Chondrocyte (in vitro differentiated cells): ENCODE data around the gene HCRT. TPM values are rescaled to one million over a fixed set of nuclear protein-coding genes. Genes with fewer than 3 reads are reported as not detected.

Experiments used
- DNase-seq: peaks from one replicate; pipeline ENCODE4 v3.0.0; 2021; ENCODE audit warnings: mixed read lengths, low spot score
- H3K27ac Mint-ChIP-seq: one replicate; pipeline ENCODE4 v1.8.0; 2021; ENCODE audit warnings: mild to moderate bottlenecking, moderate library complexity, mixed read lengths; ENCODE audit not compliant: unreplicated experiment
- H3K27me3 Mint-ChIP-seq: 2 replicates; pipeline ENCODE4 v1.8.0; 2021; ENCODE audit warnings: low read depth, mixed read lengths
- H3K36me3 Mint-ChIP-seq: 2 replicates; pipeline ENCODE4 v1.8.0; 2021; ENCODE audit warnings: low read depth, mixed read lengths
- H3K4me1 Mint-ChIP-seq: 2 replicates; pipeline ENCODE4 v1.8.0; 2021; ENCODE audit warnings: low read depth, mild to moderate bottlenecking, mixed read lengths
- H3K4me3 Mint-ChIP-seq: one replicate; pipeline ENCODE4 v1.8.0; 2021; ENCODE audit warnings: mild to moderate bottlenecking, moderate library complexity, mixed read lengths; ENCODE audit not compliant: unreplicated experiment
- H3K9me3 Mint-ChIP-seq: 2 replicates; pipeline ENCODE4 v1.8.0; 2021; ENCODE audit warnings: low read depth, mixed read lengths
- CTCF ChIP-seq: fragments of 200-600 bp; sonication (generic); IDR thresholded peaks from 2 replicates; pipeline ENCODE4 v1.5.0; 2021; ENCODE audit warnings: antibody characterized with exemption, mild to moderate bottlenecking, moderate library complexity
- total RNA-seq: library from RNA; stranded (reverse); gene quantifications from 3 replicates; pipeline ENCODE4 v1.2.1, GENCODE V29; 2021

Gene HCRT
- total RNA-seq, 1 donor from 2014 or later: not detected

- no peaks in the 10 kb centered on the region for H3K27me3 Mint-ChIP-seq
- no peak for TF ChIP-seq CTCF
- no peak overlapping the region for H3K4me3 Mint-ChIP-seq
These were observed 7.2 kb upstream of the HCRT start for GRCh38 chr17:42192189-42193126.

GRCh38 chr17:42191275-42191608 lies 6.0 kb upstream of the HCRT start:
- TF ChIP-seq CTCF: no peak
- Mint-ChIP-seq H3K27ac (no peak overlapping the region), H3K4me1 (peaks cover 9% of the 10 kb centered on the region), H3K27me3 (no peaks in the 10 kb centered on the region), H3K36me3 (no peaks in the 10 kb centered on the region), H3K9me3 (no peaks in the 10 kb centered on the region), H3K4me3 (no peak overlapping the region)
- DNase-seq: no peak

More at GRCh38 chr17:42192189-42193126, 7.2 kb upstream of the HCRT start:
- DNase-seq: no peak
- Mint-ChIP-seq H3K9me3 (no peaks in the 10 kb centered on the region), H3K4me1 (peaks cover 9% of the 10 kb centered on the region), H3K27ac (no peak overlapping the region), H3K36me3 (no peaks in the 10 kb centered on the region)

GRCh38 chr17:42190491-42191274 lies 5.4 kb upstream of the HCRT start:
- TF ChIP-seq CTCF: no peak
- Mint-ChIP-seq H3K9me3 (no peaks in the 10 kb centered on the region), H3K4me3 (no peak overlapping the region), H3K36me3 (no peaks in the 10 kb centered on the region), H3K27me3 (no peaks in the 10 kb centered on the region), H3K4me1 (peaks cover 9% of the 10 kb centered on the region), H3K27ac (no peak overlapping the region)
- no peak for DNase-seq

- TF ChIP-seq CTCF: no peak
- H3K4me1 Mint-ChIP-seq: peaks cover 9% of the 10 kb centered on the region
- no peak for DNase-seq
- no peak overlapping the region for H3K4me3 Mint-ChIP-seq
- no peaks in the 10 kb centered on the region for H3K27me3 Mint-ChIP-seq
- no peak overlapping the region for H3K27ac Mint-ChIP-seq
- H3K9me3 Mint-ChIP-seq: no peaks in the 10 kb centered on the region
- no peaks in the 10 kb centered on the region for H3K36me3 Mint-ChIP-seq
These were observed 4.4 kb upstream of the HCRT start for GRCh38 chr17:42189651-42189965.

GRCh38 chr17:42188749-42189650 lies 3.7 kb upstream of the HCRT start:
- Mint-ChIP-seq H3K27me3 (no peaks in the 10 kb centered on the region), H3K36me3 (no peaks in the 10 kb centered on the region), H3K27ac (no peak overlapping the region), H3K4me1 (peaks cover 4% of the 10 kb centered on the region), H3K9me3 (no peaks in the 10 kb centered on the region), H3K4me3 (no peak overlapping the region)
- DNase-seq: no peak
- no peak for TF ChIP-seq CTCF
